Left forelimb (tissue), 1 donor: Measurements from ENCODE around the gene CFAP141.
"Not testable (repeated sequence)": the region's sequence is repeated elsewhere in the genome, so short reads cannot be mapped to it uniquely, and the experiment has no call there.

ENCODE experiments used
- DNase-seq: peaks from one replicate; pipeline ENCODE4 v3.0.0-alpha.2; 2018; ENCODE audit warnings: low spot score

CFAP141 gene

DNA sequence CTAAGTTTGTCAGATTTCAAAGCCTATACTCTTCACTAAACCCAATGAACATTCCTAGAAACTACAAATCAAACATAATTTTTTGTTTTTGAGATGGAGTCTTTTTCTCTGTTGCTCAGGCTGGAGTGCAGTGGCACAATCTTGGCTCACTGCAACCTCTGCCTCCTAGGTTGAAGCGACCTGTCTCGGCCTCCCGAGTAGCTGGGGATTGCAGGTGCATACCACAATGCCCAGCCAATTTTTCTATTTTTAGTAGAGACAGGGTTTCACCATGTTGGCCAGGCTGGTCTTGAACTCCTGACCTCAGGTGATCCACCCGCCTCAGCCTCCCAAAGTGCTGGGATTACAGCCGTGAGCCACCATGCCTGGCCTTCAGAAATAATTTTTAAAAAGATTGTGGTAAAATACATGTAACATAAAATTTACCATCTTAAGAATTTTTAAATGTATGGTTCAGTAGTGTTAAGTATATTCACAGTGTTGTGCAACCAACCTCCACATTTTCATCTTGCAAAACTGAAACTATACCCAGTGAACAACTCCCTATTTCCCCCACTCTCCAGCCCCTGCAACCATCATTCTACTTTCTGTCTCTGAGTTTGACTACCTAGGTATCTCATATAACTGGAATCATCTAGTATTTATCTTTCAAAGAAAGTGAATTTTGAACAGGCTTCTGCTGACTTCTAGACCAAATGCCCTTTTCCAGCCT lies 2.7 kb upstream of the CFAP141 start:
- DNase-seq: no peak

- DNase-seq: no peak
These were observed 1.1 kb upstream of the CFAP141 start for GRCh38 chr1:154207262-154207661.

DNA sequence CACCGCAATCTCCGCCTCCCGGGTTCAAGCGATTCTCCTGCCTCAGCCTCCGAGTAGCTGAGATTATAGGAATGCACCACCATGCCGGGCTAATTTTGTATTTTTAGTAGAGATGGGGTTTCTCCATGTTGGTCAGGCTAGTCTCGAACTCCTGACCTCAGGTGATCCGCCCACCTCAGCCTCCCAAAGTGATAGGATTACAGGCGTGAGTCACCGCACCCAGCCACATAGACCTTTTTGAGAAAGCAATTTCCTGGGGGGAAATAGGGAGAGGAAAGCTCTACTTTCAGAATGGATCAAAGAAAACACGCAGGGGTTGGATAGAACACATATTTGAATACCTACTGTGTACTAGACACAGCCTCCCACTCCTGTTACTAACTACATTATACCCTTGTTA lies 355 bp downstream of the CFAP141 start:
- DNase-seq: not testable (repeated sequence)

DNA sequence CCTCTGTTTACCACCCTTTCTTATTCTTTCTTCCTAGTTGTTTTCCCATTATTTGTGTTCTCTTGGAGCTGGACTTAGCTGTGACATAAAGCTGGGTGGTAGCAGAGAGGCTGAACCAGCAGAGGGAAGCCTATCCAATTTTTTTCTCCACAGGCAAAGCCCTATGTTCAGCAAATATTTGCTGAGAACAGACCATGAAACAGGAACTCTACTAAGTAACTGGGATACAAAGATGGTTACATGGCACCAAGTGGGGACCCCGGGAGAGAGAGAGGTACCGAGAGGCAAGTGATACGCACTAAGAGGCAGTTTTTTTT lies 6.6 kb downstream of the CFAP141 start:
- no peak for DNase-seq

GRCh38 chr1:154198756-154199562 lies 7.2 kb downstream of the CFAP141 start:
- no peak for DNase-seq

- no peak for DNase-seq
These were observed 12.3 kb downstream of the CFAP141 start for GRCh38 chr1:154193821-154194220.

GRCh38 chr1:154192476-154192875 lies 13.7 kb downstream of the CFAP141 start:
- no peak for DNase-seq

GRCh38 chr1:154191990-154192461 lies 14.1 kb downstream of the CFAP141 start, which contains the start of gene TPM3:
TPM3 (minus strand) TSS chr1:154192100; CDS start chr1:154192018, 82 bp downstream.
- DNase-seq: no peak

- no peak for DNase-seq
These were observed 15.6 kb downstream of the CFAP141 start for GRCh38 chr1:154190550-154190949.

DNA sequence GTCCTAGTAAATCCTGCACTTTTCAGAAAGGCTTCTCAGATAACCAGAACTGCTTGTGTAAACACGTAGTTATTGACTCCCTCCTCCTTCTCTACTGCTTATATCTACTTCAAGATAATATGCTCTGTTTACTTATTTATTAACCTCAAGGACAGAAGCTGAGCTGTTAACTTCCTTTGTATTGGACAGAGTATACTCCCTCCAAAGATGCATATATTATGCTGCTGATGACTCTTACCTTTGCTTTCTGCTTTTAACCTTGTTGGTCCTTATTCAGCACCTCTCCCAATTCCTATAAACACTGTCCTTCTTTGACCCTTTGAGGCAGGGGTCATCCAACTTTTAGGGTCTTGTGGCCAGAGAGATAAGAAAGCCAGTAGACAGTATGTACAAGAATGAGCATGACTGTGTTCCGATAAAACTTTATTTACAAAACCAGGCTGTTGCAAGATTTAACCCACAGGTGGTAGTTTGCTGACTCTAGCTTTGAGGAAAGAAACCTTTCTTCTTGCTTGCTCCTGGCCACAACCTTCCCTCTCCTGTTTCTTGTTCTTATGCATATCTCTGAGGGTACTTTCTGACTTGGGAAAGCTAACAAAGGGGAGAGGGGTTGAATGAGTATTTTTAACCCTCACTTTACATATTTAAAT lies 19.2 kb downstream of the CFAP141 start:
- DNase-seq: no peak

GRCh38 chr1:154186177-154186576 lies 20.0 kb downstream of the CFAP141 start:
- DNase-seq: no peak

DNA sequence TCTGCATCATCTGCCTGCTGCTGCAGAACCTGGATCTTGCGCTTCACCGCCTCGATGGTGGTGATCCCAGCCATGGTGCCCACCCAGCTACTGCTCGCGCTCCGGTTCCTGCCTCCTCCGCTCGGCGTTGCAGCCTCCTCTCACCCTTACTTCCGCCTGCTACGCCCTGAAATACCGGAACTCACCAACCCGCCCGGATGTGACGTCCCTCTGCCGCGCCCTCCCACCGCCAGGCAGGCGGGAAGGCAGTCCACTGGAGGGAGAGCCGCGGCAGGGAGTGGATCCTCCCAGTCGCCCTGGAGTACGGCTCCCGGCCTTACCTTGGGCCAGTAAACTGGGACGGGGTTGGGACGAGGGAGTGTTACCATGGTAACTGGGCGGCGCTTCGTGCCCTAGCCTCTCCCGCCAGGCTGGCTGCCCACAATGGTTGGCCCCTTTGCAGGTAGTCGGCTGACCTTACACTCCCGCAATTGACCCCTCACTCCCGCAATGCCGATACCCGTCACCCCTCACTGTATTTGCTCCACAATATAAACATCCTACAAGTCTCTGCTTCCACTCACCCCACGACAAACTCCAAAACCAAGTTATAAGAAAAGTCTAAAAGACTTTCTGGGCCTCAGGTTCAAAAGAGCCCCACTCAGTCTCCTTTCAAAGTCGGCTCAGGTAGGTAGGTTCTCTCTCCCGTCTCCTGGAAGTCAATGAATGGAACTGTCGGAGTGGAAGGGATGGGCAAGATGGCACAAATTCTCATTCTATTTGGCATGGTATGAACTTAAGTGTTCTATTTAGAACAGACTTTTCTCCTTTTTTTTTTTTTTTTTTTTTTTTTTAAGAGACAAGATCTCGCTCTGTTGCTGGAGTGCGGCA lies 22.9 kb downstream of the CFAP141 start:
- DNase-seq: peak; percentile 99

DNA sequence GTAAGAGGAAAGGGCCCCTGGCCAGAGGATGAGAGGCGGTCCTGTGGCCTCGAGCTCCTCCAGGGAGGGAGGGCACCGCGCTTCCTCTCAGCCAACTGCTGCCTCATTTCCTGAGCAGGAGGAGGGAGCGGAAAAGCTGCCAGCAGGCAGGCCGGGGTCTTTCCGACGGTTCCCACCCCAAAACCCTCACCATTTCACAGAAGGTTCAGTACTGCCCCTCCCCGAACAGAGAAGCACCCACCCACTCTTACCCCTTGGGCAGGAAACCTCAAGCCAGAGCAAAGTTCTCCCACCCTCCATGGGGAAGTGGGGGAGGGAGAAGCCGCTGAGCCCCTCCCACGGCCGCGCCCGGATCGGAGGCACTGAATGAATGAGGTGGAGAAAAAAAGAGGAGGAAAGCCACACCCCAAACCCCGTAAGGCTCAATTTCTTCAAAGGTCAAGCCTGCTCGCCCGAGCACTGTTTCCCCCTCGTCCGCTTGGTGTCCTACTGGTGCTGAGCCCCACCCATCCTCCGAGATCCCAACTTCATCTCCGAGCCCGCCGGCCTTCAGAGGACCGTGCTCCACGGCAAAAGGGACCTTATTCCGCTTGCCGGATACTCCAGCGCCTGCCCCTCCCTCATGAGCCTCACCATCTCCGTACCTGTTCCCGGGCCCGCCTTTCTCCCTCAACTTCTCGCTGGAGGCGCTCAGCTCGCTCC lies 23.6 kb downstream of the CFAP141 start:
- DNase-seq: peak; percentile 79

DNA sequence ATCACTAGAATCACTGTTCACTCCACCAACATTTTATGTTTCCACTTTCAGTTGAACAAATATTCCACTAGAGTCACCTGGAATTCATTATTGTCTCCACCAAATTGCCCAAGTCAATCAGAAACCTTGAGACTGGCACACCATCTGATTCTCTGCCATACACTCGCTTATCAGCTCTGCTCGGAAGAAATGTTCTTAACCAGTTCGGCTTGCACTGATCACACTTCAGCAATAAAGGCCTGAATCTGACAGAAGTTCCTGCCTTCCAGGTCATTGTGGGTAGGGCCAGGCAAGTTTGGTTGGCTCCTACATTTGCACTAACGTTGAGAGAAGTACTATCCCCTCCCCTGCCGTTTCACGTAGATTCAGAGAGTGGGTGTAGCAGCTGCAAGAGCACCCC lies 24.2 kb downstream of the CFAP141 start:
- no peak for DNase-seq

GRCh38 chr1:154179946-154180687 lies 26.0 kb downstream of the CFAP141 start:
- no peak for DNase-seq

GRCh38 chr1:154178911-154179811 lies 27.0 kb downstream of the CFAP141 start:
- DNase-seq: no peak

- no peak for DNase-seq
These were observed 28.1 kb downstream of the CFAP141 start for GRCh38 chr1:154178013-154178412.

DNA sequence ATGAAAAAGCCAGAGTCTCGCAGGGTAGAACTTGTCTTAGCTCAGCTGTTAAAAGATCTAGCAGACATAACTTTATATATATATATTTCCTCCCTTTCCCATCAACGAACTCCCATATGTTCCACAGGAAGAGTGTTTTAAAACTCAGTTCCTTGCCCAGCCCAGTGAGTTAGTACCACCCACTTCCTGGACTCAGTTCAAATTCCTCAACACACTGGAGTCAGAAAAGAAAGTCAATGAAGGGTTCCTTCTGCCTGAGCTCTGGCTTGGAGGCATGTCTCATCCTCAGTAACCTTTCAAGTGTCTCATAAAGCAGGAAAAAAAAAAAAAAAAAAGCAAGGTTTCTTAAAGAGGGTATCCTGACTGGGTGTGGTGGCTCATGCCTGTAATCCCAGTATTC lies 29.8 kb downstream of the CFAP141 start:
- no peak for DNase-seq

GRCh38 chr1:154174654-154175053 lies 31.5 kb downstream of the CFAP141 start:
- no peak for DNase-seq
